Central memory CD8-positive, alpha-beta T cell (primary cell): ENCODE data around the gene SEMA6A.

Experiments used
- ATAC-seq: fragments of 150-1000 bp; cut with Tn5 transposase; replicated peaks from 2 replicates; pipeline ENCODE4 v1.10.0; 2022; ENCODE audit warnings: mild to moderate bottlenecking, moderate FRiP score, moderate number of reproducible peaks; ENCODE audit not compliant: poor library complexity, severe bottlenecking; ENCODE audit errors: extremely low read depth
- DNase-seq, 2 donors: peaks; one replicate each; pipeline ENCODE4 v3.0.0; 2021; ENCODE audit warnings: low spot score in 2 of 2
- H3K27ac Mint-ChIP-seq: one replicate; pipeline ENCODE4 v1.8.0; 2022; ENCODE audit warnings: low read depth, mild to moderate bottlenecking, moderate library complexity, mixed read lengths
- H3K27me3 Mint-ChIP-seq: one replicate; pipeline ENCODE4 v1.8.0; 2022; ENCODE audit warnings: mixed read lengths
- H3K36me3 Mint-ChIP-seq: one replicate; pipeline ENCODE4 v1.8.0; 2022; ENCODE audit warnings: mild to moderate bottlenecking, moderate library complexity, mixed read lengths; ENCODE audit not compliant: insufficient read depth
- H3K4me1 Mint-ChIP-seq: one replicate; pipeline ENCODE4 v1.8.0; 2022; ENCODE audit warnings: mixed read lengths
- H3K4me3 Mint-ChIP-seq: one replicate; pipeline ENCODE4 v1.8.0; 2022; ENCODE audit warnings: mild to moderate bottlenecking, moderate library complexity, mixed read lengths
- H3K9me3 Mint-ChIP-seq: one replicate; pipeline ENCODE4 v1.8.0; 2022; ENCODE audit warnings: mixed read lengths

The SEMA6A gene

DNA sequence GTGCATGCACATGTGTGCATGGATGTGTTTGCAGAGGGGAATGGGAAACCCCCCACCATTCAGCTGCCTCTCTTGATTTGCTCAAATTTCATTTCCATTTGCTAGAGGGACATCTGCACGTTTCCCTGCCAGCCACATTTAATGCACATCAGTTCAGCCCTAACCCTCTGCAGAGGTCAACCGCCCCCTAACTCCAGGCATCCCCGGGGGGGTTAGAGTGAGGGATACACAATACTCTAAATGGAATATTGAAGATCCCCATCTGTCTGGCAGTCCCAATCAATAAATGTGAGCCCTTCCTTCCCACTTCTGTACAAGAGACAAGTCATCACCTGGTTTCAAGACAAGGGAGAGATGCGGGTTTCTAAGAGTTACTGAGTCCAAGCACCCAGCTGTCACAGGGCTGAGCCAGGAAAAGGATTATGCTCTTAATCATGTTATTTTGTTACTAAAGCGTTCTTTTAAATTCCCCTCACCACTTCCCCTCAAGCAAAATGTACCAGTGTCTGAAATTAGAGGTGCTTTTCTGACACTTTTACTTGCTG lies 134.1 kb downstream of the SEMA6A start:
- DNase-seq (no peak), ATAC-seq (no peak)
- Mint-ChIP-seq H3K4me1 (no peaks in the 10 kb centered on the region), H3K36me3 (no peaks in the 10 kb centered on the region), H3K4me3 (no peak overlapping the region), H3K9me3 (no peaks in the 10 kb centered on the region), H3K27ac (no peak overlapping the region), H3K27me3 (no peaks in the 10 kb centered on the region)

DNA sequence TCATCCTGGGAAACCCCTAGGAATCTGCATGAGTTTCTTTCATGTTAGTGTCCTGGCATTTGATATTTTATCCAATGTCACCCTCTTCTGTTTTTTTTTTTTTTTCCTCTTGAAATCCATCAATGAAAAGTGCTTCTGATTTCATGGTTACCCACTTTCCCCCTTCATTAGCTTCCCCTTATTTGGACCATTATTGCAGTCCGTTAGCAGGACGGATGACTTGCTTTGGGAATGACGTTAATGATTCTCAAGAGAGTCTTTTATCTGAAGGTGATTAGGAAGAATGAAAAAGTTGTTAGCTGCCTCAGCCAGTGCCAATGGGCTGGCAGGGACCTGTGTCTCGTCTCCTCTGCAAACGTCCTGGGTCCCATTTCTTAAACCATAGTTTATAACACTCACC lies 134.7 kb downstream of the SEMA6A start:
- Mint-ChIP-seq H3K9me3 (no peaks in the 10 kb centered on the region), H3K4me3 (no peak overlapping the region), H3K27ac (no peak overlapping the region), H3K27me3 (no peaks in the 10 kb centered on the region), H3K4me1 (no peaks in the 10 kb centered on the region), H3K36me3 (no peaks in the 10 kb centered on the region)
- ATAC-seq: no peak
- no peak for DNase-seq

DNA sequence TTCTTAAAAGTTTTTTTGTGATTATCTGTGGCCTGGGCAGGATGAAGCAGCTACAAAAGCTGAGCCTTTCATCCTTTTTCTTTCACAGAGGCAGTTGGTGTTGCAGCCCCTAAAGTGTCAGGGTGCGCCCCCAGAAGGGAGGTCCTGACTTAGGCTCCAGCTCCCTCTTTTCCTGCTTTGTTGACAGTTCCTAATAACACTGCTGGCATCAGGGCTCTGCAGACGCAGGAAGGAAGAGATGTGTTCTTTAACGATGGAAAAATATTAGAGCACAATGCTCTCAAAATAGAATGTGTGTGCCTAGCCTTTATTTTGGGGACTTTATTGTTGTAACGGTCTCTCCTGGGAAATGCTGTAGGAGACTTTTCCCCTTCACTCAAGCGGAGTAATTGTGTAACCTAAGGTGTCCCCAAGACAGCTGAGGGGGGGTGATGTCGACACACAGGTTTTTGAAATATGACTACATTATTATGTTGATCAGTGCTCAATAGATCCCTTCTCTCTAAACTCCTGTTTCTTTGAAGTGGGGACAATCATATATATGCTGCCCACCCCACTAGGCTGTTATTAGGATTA lies 135.6 kb downstream of the SEMA6A start:
- no peak for DNase-seq
- no peaks in the 10 kb centered on the region for H3K36me3 Mint-ChIP-seq
- no peaks in the 10 kb centered on the region for H3K9me3 Mint-ChIP-seq
- no peaks in the 10 kb centered on the region for H3K27me3 Mint-ChIP-seq
- no peaks in the 10 kb centered on the region for H3K4me1 Mint-ChIP-seq
- no peak overlapping the region for H3K4me3 Mint-ChIP-seq
- no peak overlapping the region for H3K27ac Mint-ChIP-seq
- ATAC-seq: no peak

DNA sequence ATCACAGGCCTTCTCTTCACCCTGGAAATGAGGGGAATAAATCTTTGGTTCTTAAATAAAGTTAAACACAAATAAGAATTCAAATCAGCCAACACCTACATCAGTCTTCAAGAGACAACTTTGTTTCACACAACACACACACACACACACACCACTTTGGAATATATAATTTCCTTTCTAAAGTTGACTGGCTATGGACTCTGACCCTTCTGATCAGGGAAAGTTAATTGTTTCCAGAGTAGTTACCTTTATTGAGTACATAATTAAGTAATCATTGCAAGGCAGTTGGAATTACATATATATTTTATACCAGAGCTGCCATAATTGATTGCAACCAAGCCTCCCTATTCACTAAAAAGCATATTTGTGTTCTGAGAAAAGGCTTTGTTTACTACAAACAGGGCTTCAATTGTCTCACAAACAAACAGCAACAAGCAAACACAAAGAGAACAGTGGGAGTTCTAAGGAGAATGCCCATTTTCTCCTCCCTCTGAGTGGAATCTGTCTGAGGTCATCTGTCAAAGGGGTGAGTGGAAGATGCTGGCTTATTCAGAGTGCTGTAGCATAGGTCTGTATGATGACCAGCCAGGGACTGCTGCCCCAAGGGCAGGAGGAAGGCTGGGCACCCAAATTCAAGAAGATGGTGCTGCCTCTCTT lies 136.6 kb downstream of the SEMA6A start:
- ATAC-seq (no peak), DNase-seq (no peak)
- Mint-ChIP-seq H3K4me1 (no peaks in the 10 kb centered on the region), H3K27me3 (no peaks in the 10 kb centered on the region), H3K4me3 (no peak overlapping the region), H3K9me3 (no peaks in the 10 kb centered on the region), H3K36me3 (no peaks in the 10 kb centered on the region), H3K27ac (no peak overlapping the region)

DNA sequence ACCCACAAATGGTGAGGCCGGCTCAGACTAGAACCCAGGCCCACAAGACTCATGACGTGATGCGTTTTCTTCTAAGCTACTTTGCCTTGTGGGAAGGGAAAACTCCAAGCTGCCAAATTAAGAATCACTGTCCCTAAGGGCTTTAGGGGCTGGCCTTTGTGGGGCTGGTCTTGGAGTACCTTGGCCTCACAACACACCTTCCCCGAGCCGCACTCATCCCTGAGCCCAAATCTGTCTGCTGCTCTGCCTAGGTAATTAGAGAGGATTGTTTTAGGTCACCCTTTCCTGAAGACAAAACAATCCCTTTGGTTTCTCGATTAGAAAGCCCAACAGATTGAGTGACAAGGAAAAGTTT lies 137.3 kb downstream of the SEMA6A start:
- no peak overlapping the region for H3K4me3 Mint-ChIP-seq
- ATAC-seq: no peak
- no peaks in the 10 kb centered on the region for H3K27me3 Mint-ChIP-seq
- DNase-seq: no peak
- no peak overlapping the region for H3K27ac Mint-ChIP-seq
- no peaks in the 10 kb centered on the region for H3K4me1 Mint-ChIP-seq
- no peaks in the 10 kb centered on the region for H3K9me3 Mint-ChIP-seq
- no peaks in the 10 kb centered on the region for H3K36me3 Mint-ChIP-seq

DNA sequence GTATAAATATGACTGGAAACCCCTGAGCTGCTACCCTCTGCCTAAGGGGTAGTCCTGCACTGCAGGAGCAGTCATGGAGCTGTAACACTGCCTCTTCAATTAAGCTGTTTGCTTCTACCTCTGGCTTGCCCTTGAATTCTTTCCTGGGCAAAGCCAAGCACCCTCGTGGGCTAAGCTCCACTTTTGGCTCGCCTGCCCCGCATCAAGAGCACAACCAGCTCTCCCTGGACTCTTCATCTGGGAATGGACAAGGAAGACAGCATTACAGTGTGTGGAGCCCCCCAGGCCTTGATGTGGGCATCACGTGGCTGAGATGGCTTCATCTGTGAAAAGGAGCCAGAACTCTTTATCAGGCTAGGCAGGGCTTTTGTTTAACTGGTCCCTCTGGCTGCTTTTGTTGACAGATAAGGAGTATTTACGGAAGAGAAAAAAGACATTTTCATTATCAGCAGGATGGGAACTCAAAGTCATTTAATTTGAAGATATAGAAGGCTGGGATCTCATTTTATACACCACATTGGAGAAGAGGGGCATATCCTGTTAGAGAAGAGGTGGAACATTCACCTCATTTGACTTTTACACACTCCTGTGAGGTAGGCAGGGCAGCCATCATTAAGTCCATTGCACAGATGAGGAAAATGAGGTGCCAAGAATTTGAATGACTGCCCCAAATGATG lies 137.8 kb downstream of the SEMA6A start:
- ATAC-seq (no peak), DNase-seq (no peak)
- no peaks in the 10 kb centered on the region for H3K36me3 Mint-ChIP-seq
- H3K4me1 Mint-ChIP-seq: no peaks in the 10 kb centered on the region
- no peaks in the 10 kb centered on the region for H3K27me3 Mint-ChIP-seq
- no peaks in the 10 kb centered on the region for H3K9me3 Mint-ChIP-seq
- no peak overlapping the region for H3K4me3 Mint-ChIP-seq
- no peak overlapping the region for H3K27ac Mint-ChIP-seq

DNA sequence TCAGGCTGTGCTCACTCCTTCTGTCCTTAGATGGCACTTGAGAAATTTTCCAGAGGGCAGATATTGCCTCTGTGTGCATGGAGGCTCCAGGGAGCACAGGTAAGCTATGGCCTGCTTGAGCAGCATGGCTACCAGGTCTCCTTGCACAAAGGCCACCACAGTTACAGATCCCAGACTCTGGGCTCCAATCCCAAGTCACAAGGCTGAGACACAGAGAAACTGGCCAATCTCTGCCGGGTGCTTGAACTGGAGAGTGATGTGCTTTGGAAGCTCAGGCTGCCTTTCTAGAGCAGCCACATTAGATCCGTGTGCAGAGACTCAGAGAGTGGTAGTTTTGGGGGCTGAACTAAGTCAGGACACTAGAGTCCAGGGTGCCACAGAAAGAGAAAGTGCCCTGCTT lies 145.7 kb downstream of the SEMA6A start:
- ATAC-seq: no peak
- no peaks in the 10 kb centered on the region for H3K36me3 Mint-ChIP-seq
- H3K9me3 Mint-ChIP-seq: no peaks in the 10 kb centered on the region
- DNase-seq: no peak
- H3K4me3 Mint-ChIP-seq: no peak overlapping the region
- H3K27me3 Mint-ChIP-seq: no peaks in the 10 kb centered on the region
- no peak overlapping the region for H3K27ac Mint-ChIP-seq
- no peaks in the 10 kb centered on the region for H3K4me1 Mint-ChIP-seq

DNA sequence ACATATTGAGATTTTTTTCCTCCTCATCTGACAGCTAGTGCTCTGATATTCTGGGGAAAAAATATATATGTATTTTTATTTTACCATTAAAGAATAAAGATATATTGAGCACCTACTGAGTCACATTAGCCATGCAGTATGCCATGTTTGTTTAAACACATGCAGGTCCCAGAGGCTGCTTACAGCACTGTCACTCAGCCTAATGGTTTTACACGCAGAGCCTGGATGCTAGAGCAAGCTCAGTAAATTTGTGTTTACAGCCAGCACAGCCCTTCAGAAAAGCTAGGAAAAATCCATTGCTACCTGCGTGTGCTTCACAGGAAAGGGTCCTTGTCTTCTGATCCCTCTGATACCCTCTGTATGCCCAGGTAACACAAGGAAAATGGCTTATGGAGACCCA lies 146.2 kb downstream of the SEMA6A start:
- no peak overlapping the region for H3K27ac Mint-ChIP-seq

DNA sequence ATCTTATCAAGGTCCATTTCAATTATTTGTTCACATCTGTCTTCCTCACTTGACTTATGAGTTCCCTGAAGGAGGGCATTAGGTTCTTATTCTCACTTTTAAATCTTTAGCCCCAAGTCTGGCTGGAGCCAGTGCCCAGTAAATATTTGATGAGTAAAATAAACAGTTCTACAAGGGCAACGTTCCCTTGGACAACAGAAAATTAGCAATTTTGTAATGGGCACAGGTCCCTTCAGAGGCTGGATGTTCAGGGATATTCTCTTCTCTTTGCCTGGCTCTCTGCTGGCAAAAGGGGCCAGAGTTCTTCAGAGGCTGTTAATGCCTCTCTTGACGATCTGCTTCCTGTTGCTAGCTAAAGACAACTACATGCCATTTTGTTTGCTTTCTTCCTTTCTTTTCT lies 149.7 kb downstream of the SEMA6A start:
- DNase-seq (no peak), ATAC-seq (no peak)
- no peaks in the 10 kb centered on the region for H3K4me1 Mint-ChIP-seq
- H3K4me3 Mint-ChIP-seq: no peak overlapping the region
- H3K36me3 Mint-ChIP-seq: no peaks in the 10 kb centered on the region
- H3K27me3 Mint-ChIP-seq: no peaks in the 10 kb centered on the region
- no peak overlapping the region for H3K27ac Mint-ChIP-seq
- no peaks in the 10 kb centered on the region for H3K9me3 Mint-ChIP-seq

More for the DNA sequence above, 146.2 kb downstream of the SEMA6A start:
- no peaks in the 10 kb centered on the region for H3K36me3 Mint-ChIP-seq
- H3K27me3 Mint-ChIP-seq: no peaks in the 10 kb centered on the region
- H3K9me3 Mint-ChIP-seq: no peaks in the 10 kb centered on the region
- no peak overlapping the region for H3K4me3 Mint-ChIP-seq
- DNase-seq: no peak
- no peak for ATAC-seq
- H3K4me1 Mint-ChIP-seq: no peaks in the 10 kb centered on the region

DNA sequence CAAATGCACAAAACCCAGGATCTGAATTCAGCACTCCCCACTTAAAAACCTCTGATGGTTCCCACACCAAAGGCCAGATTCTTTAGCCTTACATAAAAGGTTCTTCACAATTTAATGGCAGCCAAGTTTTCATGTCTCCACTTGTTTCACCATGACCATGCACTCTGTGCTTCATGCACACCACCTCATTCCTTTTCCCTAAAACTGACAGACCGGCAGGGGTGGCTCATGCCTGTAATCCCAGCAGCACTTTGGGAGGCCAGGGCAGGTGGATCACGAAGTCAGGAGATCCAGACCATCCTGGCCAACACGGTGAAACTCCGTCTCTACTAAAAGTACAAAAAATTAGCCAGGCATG lies 150.4 kb downstream of the SEMA6A start:
- Mint-ChIP-seq H3K4me3 (no peak overlapping the region), H3K36me3 (no peaks in the 10 kb centered on the region), H3K27me3 (no peaks in the 10 kb centered on the region), H3K4me1 (no peaks in the 10 kb centered on the region), H3K27ac (no peak overlapping the region), H3K9me3 (no peaks in the 10 kb centered on the region)
- ATAC-seq (no peak), DNase-seq (no peak)

DNA sequence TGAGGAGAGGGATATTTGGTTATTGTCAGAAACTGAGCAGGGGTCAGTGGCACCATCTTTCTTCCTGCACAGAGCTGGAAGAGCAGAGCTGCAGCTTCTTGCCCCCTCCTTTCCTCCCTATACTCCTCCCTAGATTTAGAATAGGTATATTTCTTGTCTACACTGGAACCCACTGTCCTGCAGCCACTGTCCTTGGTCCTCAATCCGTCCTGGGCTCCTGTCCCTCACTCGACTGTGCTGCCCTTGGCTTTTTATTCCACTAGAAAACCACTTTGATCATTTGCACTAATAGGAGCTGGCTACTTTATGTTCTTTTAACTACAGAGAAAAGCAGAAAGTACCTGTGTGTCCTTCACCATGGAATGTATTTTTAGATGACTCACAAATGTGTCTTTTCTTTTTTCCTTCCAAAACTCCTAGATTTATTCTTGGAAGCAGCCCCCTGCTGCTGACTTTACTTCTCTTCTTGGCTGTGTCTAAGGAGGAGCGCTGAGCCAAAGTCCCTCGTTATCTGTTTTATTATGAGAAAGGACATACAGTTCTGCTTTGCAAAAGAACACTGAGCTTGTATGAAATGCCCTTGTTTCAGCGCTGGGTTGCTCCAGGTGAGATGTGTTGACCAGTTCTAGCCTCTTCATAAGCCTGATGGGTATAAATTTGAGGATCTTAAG lies 150.9 kb downstream of the SEMA6A start:
- DNase-seq: no peak
- no peak overlapping the region for H3K4me3 Mint-ChIP-seq
- H3K27me3 Mint-ChIP-seq: no peaks in the 10 kb centered on the region
- H3K27ac Mint-ChIP-seq: no peak overlapping the region
- ATAC-seq: no peak
- H3K9me3 Mint-ChIP-seq: no peaks in the 10 kb centered on the region
- no peaks in the 10 kb centered on the region for H3K36me3 Mint-ChIP-seq
- no peaks in the 10 kb centered on the region for H3K4me1 Mint-ChIP-seq

DNA sequence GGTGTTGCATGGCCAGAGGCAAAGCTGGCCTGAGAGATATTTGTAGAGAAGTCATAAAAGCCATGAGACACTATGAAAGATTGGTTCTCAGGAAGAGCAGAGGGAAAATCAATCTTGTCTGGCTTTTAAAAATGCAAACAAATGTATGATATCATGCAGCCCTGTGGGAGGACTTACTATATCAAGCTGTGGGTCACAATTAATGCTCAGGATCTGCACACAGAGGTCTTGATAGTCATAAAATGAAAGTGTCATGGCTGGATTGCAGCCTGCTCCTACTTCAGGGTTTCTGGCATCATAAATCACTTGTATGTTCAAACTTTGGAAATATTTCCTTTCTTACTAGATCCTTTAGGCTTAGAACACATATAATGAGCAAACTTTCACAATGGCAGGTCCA lies 151.5 kb downstream of the SEMA6A start:
- ATAC-seq: no peak

More for the DNA sequence above, 151.5 kb downstream of the SEMA6A start:
- H3K36me3 Mint-ChIP-seq: no peaks in the 10 kb centered on the region
- H3K27ac Mint-ChIP-seq: no peak overlapping the region
- H3K27me3 Mint-ChIP-seq: no peaks in the 10 kb centered on the region
- DNase-seq: no peak
- no peaks in the 10 kb centered on the region for H3K4me1 Mint-ChIP-seq
- no peak overlapping the region for H3K4me3 Mint-ChIP-seq
- no peaks in the 10 kb centered on the region for H3K9me3 Mint-ChIP-seq
